Hepatic stellate cell (primary cell): ENCODE data around the gene OR4D1.
A peak's percentile ranks its signal among the peaks of the same experiment; 100 is the strongest.
"Not testable (repeated sequence)": the region's sequence is repeated elsewhere in the genome, so short reads cannot be mapped to it uniquely, and the experiment has no call there.

ENCODE experiments used
- DNase-seq: peaks from one replicate; pipeline ENCODE4 v3.0.0; 2011; ENCODE audit warnings: low spot score

OR4D1 gene

DNA sequence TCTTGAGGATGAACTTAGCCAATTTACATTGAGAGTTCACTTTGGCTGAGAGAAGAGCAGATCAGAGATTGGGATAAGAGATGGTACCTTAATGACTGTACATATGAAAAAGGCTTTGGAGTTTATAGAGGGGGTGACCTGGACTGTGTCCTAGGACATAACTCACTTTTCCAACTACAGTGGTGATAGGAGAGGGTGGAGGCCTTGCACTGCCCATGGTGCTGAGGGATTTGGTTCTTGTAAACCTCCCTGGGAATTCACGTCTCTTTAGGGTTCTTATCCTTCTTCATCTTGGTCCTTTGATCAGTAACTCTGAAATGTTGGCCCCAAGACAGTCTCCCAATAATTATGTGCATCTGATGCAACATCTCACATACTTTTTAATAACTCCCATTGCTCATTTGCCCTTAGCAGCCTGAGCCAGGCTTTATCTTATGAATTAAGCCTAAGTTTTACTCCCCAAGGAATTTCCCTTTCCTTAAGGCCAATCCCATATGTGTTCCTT lies at the start of gene OR4D1:
OR4D1 (plus strand) TSS at position 455 of the 505 bp plus-strand sequence. CDS start 6,770 bp downstream, outside the sequence.
- no peak for DNase-seq

GRCh38 chr17:58100506-58100905 lies 47.7 kb upstream of the OR4D1 start:
- no peak for DNase-seq

- not testable (repeated sequence) for DNase-seq
Observed at GRCh38 chr17:58101898-58102297, 46.3 kb upstream of the OR4D1 start.

GRCh38 chr17:58105093-58105492 lies 43.1 kb upstream of the OR4D1 start:
- DNase-seq: no peak

- DNase-seq: no peak
Observed at GRCh38 chr17:58107306-58107705, 40.9 kb upstream of the OR4D1 start.

DNA sequence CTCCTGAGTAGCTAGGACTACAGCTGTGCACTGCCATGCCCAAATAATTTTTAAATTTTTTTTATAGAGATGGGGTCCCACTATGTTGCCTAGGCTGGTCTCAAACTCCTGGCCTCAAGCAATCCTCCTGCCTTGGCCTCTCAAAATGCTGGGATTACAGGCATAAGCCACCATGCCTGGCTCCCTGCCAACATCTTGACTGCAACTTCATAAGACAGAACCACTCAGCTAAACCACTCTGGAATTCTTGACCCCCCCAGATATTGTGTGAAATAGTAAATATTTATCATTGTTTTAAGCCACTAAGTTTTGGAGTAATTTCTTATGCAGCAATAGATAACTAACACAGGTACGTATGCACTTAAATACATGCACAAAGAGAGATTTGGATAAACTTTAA lies 39.0 kb upstream of the OR4D1 start:
- no peak for DNase-seq

DNA sequence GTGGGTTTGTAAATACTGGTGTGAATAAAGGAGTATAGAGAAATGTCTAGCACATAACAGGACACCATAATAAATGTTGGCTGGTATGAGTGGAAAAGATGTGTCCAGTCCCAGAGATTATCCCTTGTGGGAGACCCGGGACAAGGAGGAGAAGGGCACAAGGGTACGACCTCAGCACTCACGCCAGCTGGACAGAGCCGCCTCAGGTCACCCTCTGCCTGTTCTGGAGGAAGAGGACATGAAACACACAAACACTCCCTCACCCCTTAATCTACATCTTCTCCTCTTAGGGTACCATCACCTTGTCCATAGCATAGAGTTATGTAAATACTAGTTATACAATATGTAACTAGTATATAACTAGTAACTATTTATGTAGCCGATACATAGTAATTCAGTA lies 38.2 kb upstream of the OR4D1 start:
- no peak for DNase-seq

DNA sequence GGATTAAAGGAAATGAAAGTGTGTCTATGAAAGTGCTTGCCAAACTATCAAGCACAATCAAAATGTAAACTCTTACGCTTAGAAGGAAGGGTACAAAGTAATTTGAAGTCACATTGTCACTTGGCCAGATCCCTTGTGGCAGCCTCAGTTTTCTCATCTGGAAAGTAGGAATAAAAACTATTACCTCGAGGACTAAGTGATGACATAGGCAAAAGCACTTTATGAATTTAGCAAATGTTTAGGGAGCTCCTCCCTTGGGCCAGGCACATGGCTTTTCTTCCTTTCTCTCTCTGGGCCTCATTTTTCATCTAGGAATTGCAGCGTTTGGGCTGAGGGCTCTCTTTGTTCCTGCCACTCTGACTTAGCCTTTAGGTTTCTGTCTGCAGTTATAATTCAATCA lies 36.5 kb upstream of the OR4D1 start:
- DNase-seq: no peak

GRCh38 chr17:58112970-58113631 lies 35.1 kb upstream of the OR4D1 start:
- peak; percentile 42 for DNase-seq

GRCh38 chr17:58113947-58114346 lies 34.2 kb upstream of the OR4D1 start:
- no peak for DNase-seq

DNA sequence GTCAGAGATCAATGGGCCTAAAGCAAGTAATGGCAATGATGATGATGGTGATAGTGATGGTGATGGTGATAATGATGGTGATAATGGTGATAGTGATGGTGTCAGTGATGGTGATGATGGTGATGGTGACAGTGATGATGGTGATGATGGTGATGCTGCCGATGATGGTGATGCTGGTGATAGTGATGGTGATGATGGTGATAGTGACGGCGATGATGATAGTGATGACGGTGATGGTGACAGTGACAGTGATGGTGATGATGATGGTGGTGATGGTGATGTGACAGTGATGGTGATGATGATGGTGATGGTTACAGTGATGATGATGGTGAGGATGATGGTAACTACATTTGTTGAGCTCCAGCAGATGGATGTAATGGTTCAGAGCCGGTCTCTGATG lies 30.8 kb upstream of the OR4D1 start:
- DNase-seq: no peak

- no peak for DNase-seq
Observed at GRCh38 chr17:58119491-58119890, 28.7 kb upstream of the OR4D1 start.

GRCh38 chr17:58120195-58120822 lies 27.9 kb upstream of the OR4D1 start:
- peak; percentile 19 for DNase-seq

DNA sequence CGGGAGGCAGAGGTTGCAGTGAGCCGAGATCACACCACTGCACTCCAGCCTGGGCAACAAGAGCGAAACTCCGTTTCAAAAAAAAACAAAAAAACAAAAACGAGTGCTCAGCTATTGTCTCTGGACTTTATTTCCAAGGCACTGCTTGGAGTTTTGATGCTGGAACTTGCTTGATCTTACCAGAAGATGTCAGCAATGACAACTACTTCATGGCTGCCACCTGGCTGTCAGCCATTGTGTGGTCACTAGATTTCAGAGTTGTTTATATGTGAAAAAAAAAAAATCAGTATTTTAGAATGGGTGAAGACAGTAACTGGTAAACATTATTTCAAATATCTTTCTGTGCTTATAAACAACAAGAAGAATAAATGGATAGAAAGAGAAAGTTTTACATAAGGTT lies 26.3 kb upstream of the OR4D1 start:
- peak; percentile 17 for DNase-seq

GRCh38 chr17:58127846-58128245 lies 20.3 kb upstream of the OR4D1 start:
- no peak for DNase-seq

- DNase-seq: not testable (repeated sequence)
Observed at GRCh38 chr17:58132697-58133096, 15.5 kb upstream of the OR4D1 start.

DNA sequence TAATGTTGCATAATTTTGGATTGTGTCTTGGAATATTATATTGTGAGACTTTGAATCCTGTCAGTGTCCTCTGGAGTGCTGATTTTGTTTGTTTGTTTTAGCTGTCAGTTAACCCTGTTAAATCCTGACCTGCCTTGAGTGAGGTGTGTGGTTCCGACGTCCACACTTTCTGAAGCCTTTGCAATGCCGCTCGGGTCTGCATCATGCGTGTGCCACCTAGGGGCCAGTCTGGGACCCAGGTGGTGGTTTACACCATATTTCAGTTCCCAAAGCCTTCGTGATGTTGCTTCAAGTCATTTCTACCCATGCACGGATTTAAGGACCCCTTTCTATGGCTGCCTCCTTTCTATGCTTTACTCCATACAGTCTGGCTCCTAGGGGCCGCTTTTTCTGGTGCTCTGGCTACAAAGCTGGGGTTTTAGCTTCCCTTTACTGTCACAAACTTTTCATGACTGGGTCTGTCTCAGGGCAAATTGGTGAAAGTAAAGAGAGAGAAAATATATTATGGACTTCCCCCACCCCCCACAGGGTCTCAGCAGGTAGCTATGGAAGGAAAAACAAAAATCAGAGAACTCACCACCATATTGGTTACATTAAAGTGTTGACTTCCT lies 11.4 kb upstream of the OR4D1 start:
- DNase-seq: no peak

GRCh38 chr17:58141505-58141904 lies 6.7 kb upstream of the OR4D1 start:
- no peak for DNase-seq

GRCh38 chr17:58143335-58143734 lies 4.8 kb upstream of the OR4D1 start:
- DNase-seq: not testable (repeated sequence)

DNA sequence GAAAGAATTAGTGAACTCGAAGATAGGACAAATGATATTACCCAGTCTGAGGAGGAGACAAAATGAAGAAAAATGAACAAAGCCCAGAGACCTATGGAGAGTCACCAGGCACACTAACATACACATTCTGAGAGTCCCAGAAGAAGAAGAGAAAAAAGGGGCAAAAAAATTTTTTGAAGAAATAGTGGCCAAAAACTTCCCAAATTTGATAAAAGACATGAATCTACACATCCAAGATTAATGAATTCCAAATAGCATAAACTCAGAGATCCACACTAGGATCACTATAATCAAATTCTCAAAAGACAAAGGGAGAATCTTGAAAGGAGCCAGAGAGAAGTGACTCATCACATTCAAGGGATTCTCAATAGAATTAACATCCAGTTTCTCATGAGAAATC lies 3.4 kb upstream of the OR4D1 start:
- DNase-seq: no peak

- DNase-seq: no peak
Observed at GRCh38 chr17:58148609-58149008, 425 bp downstream of the OR4D1 start.

DNA sequence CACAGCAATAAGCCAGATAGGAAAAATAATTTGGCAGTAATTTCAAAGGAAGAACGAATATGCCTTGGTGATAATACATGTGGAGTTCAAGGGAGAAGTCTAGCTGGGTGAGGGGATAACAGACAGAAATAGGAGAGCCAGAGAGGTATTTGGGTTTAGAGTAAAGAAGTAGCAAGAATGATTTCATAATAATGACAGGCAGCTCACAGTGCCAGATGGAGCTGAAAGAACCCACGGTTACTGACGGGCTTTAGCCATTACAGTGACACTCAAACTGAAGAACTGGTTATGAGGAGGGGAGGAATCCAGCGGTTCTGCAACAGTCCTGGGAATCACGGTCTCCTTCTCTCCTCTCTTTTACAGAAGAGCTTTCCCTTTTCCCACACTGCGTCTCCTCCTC lies 2.2 kb downstream of the OR4D1 start:
- no peak for DNase-seq

DNA sequence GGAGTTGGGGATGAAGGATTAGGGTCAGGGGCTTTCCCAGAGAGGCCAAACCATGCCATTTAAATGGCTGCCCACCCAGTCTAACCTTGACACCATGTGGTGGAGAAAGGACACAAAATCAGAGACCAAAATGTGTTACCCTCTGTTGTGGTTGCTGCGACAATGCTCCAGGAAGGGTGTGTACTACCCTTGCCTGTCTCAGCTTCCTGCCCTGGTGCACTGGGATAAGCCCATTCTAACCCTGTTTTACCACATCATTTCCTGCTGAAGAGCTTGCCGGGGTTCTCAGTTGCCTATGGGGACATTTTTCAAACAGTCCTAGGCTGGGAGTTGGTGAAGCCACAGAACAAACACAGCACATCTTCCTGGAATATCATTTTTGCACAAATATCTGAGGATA lies 4.9 kb downstream of the OR4D1 start:
- DNase-seq: no peak
